NOMO-1 treated with DMSO at 0.1 percent for 48 hours (cell line): Measurements from ENCODE around the gene PDE6A.

ENCODE experiments used
- DNase-seq: peaks from one replicate; lab custom pipeline; 2025; ENCODE audit not compliant: unreplicated experiment; lab: John Stamatoyannopoulos, UW

Gene PDE6A

GRCh38 chr5:149930749-149931574, 13.6 kb downstream of the PDE6A start:
- DNase-seq = no peak

GRCh38 chr5:149930043-149930748, 14.4 kb downstream of the PDE6A start:
- DNase-seq = no peak

DNA sequence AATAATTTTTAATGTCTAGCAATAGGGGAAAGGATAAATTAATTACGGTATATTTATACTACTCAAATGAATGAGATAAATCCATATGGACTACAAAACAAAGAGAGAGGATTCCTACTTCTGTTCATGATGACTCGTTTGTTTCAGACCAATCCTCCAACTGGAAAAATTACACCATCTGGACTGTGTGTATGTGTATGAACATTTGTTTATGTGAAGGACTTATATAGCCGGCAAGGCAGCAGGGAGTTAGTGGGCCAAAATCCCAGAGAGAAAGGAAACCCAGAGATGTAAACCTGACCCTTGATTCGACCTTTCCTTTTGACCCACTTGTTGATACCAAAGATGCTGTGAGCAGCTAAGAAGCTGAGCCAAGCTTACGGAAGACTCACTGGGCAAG, 20.1 kb downstream of the PDE6A start:
- DNase-seq = no peak

DNA sequence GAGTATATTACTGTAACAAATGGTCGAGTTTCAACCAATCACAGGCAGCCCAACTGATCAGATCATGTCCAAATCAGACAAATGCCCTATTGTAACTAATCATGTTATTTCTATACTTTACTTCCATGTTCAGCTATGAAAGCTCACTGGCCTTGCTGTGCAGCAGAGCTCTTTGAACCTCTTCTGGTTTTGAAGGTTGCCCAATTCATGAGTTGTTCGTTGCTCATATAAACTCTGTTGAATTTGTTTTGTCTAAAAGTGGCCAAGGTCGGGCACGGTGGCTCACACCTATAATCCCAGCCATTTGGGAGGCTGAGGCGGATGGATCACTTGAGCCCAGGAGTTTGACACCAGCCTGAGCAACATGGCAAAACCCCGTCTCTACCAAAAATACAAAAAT, 21.6 kb downstream of the PDE6A start:
- no peak for DNase-seq

GRCh38 chr5:149921597-149921996, 23.0 kb downstream of the PDE6A start:
- no peak for DNase-seq

- no peak for DNase-seq
Measured at GRCh38 chr5:149917073-149917676, 27.4 kb downstream of the PDE6A start.

GRCh38 chr5:149916334-149917072, 28.1 kb downstream of the PDE6A start:
- no peak for DNase-seq

- no peak for DNase-seq
Measured at GRCh38 chr5:149915392-149916260, 29.0 kb downstream of the PDE6A start.

GRCh38 chr5:149913436-149914419, 30.9 kb downstream of the PDE6A start:
- DNase-seq = peak; percentile 16

GRCh38 chr5:149912226-149912871, 32.2 kb downstream of the PDE6A start:
- DNase-seq = no peak

DNA sequence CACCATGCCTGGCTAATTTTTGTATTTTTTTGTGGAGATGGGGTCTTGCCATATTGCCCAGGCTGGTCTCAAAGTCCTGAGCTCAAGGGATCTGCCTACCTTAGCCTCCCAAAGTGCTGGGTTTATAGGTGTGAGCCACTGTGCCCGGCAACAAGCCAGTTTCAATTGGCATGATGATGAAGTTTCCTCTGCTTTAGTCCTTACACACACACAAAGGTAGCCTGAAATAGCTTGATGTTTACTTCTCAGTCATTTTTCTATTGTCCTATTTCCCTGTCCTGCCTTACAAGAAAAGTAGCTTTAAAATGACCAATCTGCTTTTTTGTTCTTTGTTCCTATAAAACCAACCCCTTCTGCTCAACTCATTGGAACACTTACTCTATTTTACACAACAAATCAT, 33.6 kb downstream of the PDE6A start:
- no peak for DNase-seq

DNA sequence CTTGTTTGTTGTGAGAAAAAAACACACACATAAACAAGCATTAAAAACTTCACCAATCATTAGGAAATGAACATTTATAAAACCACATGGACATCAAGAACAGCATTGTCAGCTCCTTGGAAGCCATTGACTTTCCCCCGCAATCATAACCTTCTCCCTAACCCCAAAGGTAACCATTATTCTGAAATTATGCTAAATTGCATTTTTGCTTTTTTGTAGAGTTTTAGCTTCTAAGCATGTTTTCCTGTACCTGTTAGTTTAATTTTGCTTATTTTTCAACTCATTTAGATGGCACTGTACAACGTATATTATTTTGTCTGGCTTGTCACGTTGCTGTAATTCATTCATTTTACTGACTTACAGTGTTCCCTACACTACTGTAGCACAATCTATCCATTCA, 36.8 kb downstream of the PDE6A start:
- no peak for DNase-seq

DNA sequence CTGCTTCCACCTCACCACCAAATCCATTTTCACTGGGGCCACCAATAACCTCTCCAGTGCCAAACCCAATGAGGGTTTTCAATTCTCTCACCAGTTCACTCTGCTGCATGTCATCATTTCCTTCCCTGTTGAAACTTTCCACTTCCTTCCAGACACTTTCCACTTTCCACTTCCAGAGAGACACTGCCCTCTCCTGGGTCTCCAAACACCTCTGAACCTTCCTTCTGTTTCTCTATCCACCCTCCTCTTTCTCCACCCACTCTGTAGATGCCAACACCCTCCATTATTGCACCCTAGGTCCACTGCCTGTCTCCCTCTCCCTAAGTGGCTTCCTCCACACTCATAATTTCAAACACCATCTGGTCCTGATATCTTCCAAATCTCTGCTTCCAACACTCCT, 39.6 kb downstream of the PDE6A start:
- DNase-seq = peak; percentile 17

DNA sequence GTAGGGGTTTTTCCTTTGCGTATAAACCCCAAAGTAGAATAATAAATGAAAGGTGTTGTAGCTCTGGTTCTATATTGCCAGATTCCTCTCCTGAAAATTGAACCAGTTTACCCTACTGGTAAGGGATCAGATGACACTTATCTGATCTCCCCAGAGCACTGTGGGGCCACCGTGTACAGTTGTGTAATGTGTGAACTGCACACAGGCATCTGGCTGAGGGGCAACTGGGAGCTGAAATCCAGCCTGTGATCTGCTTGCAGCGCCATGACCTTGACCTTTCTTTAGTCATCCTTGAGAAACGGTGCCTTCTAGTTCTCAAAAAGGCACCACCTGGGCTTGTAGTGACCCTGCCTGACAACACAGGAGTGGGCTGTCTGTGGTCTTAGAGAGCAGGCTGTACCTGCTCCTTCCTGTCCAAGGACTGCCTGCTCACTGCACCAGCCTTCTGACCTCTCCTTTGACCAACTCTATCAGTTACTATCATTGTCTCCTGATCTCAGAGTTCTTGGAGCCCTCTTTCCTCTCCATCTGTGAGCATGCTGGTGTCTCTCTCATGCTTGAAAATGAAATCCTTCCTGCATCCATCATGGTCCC, 40.2 kb downstream of the PDE6A start:
- no peak for DNase-seq

- DNase-seq = no peak
Measured at GRCh38 chr5:149903404-149903803, 41.2 kb downstream of the PDE6A start.

DNA sequence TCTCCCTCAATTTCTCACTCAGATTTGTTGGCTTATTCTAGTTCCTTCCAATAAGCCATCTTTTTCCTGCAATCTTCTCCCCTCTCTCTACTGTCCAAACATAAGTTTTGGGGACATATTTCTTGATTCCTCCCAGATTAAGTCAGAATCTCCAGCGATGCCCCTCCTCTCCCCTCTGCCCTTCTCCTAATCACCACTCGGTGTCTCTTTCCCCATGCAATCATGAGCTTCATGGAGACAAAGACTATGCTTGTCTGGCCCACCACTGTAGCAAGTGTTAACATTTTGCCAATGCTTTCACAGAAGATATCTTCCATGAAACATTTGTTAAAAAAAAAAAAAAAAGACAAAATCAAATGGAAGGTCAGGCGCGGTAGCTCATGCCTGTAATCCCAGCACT, 42.4 kb downstream of the PDE6A start:
- DNase-seq = no peak

- no peak for DNase-seq
Measured at GRCh38 chr5:149901511-149901910, 43.1 kb downstream of the PDE6A start.

DNA sequence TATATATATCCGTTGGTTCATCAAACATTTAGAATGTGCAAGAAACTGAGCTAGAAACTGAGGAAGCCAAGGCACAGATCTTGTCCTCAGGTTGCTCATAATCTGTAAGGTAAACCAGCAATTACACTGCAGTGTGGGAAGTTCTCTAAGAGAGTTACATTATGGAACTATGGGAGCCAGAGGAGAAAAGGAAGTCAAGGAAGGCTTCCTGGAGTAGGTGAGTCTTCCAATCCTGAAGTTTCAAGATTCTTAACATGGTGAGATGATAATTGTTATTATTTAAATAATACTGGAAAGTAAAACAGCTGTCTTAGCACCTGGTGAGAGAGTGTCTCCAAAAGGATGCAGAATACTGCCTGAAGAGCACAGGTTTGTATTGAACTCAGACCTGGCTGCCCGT, 44.2 kb downstream of the PDE6A start:
- DNase-seq = no peak
